RWPE2 (cell line): ENCODE measurements around the gene BRMS1.
A peak's percentile ranks its signal among the peaks of the same experiment; 100 is the strongest.

Experiments used
- ATAC-seq: fragments of 200-7000 bp; cut with Tn5 transposase; 3 replicates; pipeline ENCODE4 v1.9.1; 2021; ENCODE audit warnings: low read depth
- DNase-seq: peaks from one replicate; pipeline ENCODE4 v3.0.0-alpha.2; 2020; ENCODE audit warnings: low spot score
- H3K27ac ChIP-seq: fragments of 450-650 bp; 2 replicates; pipeline ENCODE4 v1.5.1; 2017; ENCODE audit warnings: mild to moderate bottlenecking; ENCODE audit not compliant: poor library complexity, severe bottlenecking
- H3K27me3 ChIP-seq: fragments of 250-450 bp; sonication (Bioruptor Pico); 2 replicates; pipeline ENCODE4 v1.5.1; 2021; ENCODE audit warnings: mild to moderate bottlenecking, moderate library complexity; ENCODE audit not compliant: insufficient read depth, poor library complexity, severe bottlenecking
- H3K36me3 ChIP-seq: fragments of 250-450 bp; sonication (Bioruptor Pico); 2 replicates; pipeline ENCODE4 v1.5.1; 2020; ENCODE audit warnings: low read depth, mild to moderate bottlenecking, moderate library complexity
- H3K4me1 ChIP-seq: fragments of 250-450 bp; sonication (Bioruptor Pico); 2 replicates; pipeline ENCODE4 v1.5.1; 2021; ENCODE audit warnings: mild to moderate bottlenecking, moderate library complexity; ENCODE audit not compliant: insufficient read depth, poor library complexity, severe bottlenecking
- H3K4me3 ChIP-seq: fragments of 250-450 bp; sonication (Bioruptor Pico); 2 replicates; pipeline ENCODE4 v1.5.1; 2021; ENCODE audit warnings: mild to moderate bottlenecking, moderate library complexity; ENCODE audit not compliant: severe bottlenecking
- H3K9me3 ChIP-seq: fragments of 250-450 bp; sonication (Bioruptor Pico); 2 replicates; pipeline ENCODE4 v1.5.1; 2021; ENCODE audit warnings: mild to moderate bottlenecking, moderate library complexity; ENCODE audit not compliant: severe bottlenecking
- CTCF ChIP-seq: fragments of 450-650 bp; IDR thresholded peaks from one replicate; pipeline ENCODE4 v1.5.1; 2017; ENCODE audit warnings: mild to moderate bottlenecking, moderate library complexity; ENCODE audit not compliant: poor library complexity, severe bottlenecking

Gene BRMS1

GRCh38 chr11:66339686-66340483 lies 5.0 kb downstream of the BRMS1 start:
- TF ChIP-seq CTCF: no peak
- Histone ChIP-seq H3K4me3 (no peak overlapping the region), H3K27me3 (no peaks in the 10 kb centered on the region), H3K36me3 (peaks cover 34% of the 10 kb centered on the region), H3K27ac (peak overlapping the region; percentile 95), H3K4me1 (peaks cover 50% of the 10 kb centered on the region), H3K9me3 (no peaks in the 10 kb centered on the region)
- ATAC-seq (no peak), DNase-seq (peak; percentile 38)

GRCh38 chr11:66339162-66339675 lies 5.7 kb downstream of the BRMS1 start:
- Histone ChIP-seq H3K4me3 (no peak overlapping the region), H3K27me3 (no peaks in the 10 kb centered on the region), H3K4me1 (peaks cover 52% of the 10 kb centered on the region), H3K36me3 (peaks cover 41% of the 10 kb centered on the region), H3K9me3 (no peaks in the 10 kb centered on the region), H3K27ac (peak overlapping the region; percentile 95)
- no peak for TF ChIP-seq CTCF
- ATAC-seq (peak; percentile 66), DNase-seq (peak; percentile 90)

GRCh38 chr11:66338276-66339161 lies 6.4 kb downstream of the BRMS1 start:
- H3K9me3 ChIP-seq: no peaks in the 10 kb centered on the region
- H3K4me3 ChIP-seq: no peak overlapping the region
- H3K36me3 ChIP-seq: peaks cover 46% of the 10 kb centered on the region
- H3K4me1 ChIP-seq: peaks cover 46% of the 10 kb centered on the region
- no peaks in the 10 kb centered on the region for H3K27me3 ChIP-seq
- peak overlapping the region; percentile 95 for H3K27ac ChIP-seq
- no peak for ATAC-seq
- no peak for TF ChIP-seq CTCF
- DNase-seq: no peak

- no peak overlapping the region for H3K4me3 ChIP-seq
- peaks cover 40% of the 10 kb centered on the region for H3K4me1 ChIP-seq
- no peak for TF ChIP-seq CTCF
- DNase-seq: no peak
- H3K27ac ChIP-seq: peak overlapping the region; percentile 95
- no peaks in the 10 kb centered on the region for H3K9me3 ChIP-seq
- no peaks in the 10 kb centered on the region for H3K27me3 ChIP-seq
- peaks cover 50% of the 10 kb centered on the region for H3K36me3 ChIP-seq
- ATAC-seq: no peak
Observed at GRCh38 chr11:66337103-66337899, 7.6 kb downstream of the BRMS1 start.
